Trophoblast cell (in vitro differentiated cells and primary cell): ENCODE measurements around the gene VWA1.
A peak's percentile ranks its signal among the peaks of the same experiment; 100 is the strongest.
"Not testable (repeated sequence)": the region's sequence is repeated elsewhere in the genome, so short reads cannot be mapped to it uniquely, and the experiment has no call there.

ENCODE experiments used
- DNase-seq, 2 donors: peaks; one replicate each; pipeline ENCODE4 v3.0.0-alpha.2; 2016
- H2AFZ ChIP-seq: 2 replicates; pipeline ENCODE4 v1.6.1; 2013; ENCODE audit warnings: low read length, moderate library complexity, mild to moderate bottlenecking; ENCODE audit not compliant: insufficient read depth, poor library complexity
- H2AK5ac ChIP-seq: 2 replicates; pipeline ENCODE4 v1.6.1; 2013; ENCODE audit warnings: mild to moderate bottlenecking, low read length
- H2BK120ac ChIP-seq: 2 replicates; pipeline ENCODE4 v1.6.1; 2013; ENCODE audit warnings: low read length, mild to moderate bottlenecking, moderate library complexity; ENCODE audit not compliant: insufficient read depth, poor library complexity
- H2BK12ac ChIP-seq: 2 replicates; pipeline ENCODE4 v1.6.1; 2013; ENCODE audit warnings: mild to moderate bottlenecking, low read length, moderate library complexity
- H2BK5ac ChIP-seq: 2 replicates; pipeline ENCODE4 v1.6.1; 2013; ENCODE audit warnings: low read length, low read depth, moderate library complexity, mild to moderate bottlenecking; ENCODE audit not compliant: poor library complexity
- H3K14ac ChIP-seq: 2 replicates; pipeline ENCODE4 v1.6.1; 2013; ENCODE audit warnings: mild to moderate bottlenecking, low read length
- H3K18ac ChIP-seq: 2 replicates; pipeline ENCODE4 v1.6.1; 2013; ENCODE audit warnings: mild to moderate bottlenecking, low read length
- H3K23ac ChIP-seq: 2 replicates; pipeline ENCODE4 v1.6.1; 2013; ENCODE audit warnings: low read length
- H3K27ac ChIP-seq: 2 replicates; pipeline ENCODE4 v1.5.1; 2013; ENCODE audit warnings: low read depth, mild to moderate bottlenecking, inconsistent platforms, low read length, moderate library complexity
- H3K27me3 ChIP-seq: 2 replicates; pipeline ENCODE4 v1.6.1; 2013; ENCODE audit warnings: inconsistent platforms, mild to moderate bottlenecking, low read length, moderate library complexity; ENCODE audit not compliant: insufficient read depth
- H3K36me3 ChIP-seq, 2 experiments: 1 replicate in 1 of 2; 2 replicates in 1 of 2; pipeline ENCODE4 v1.6.1; 2013; ENCODE audit warnings: low read length in 2 of 2, mild to moderate bottlenecking in 2 of 2, moderate library complexity in 1 of 2; ENCODE audit not compliant: insufficient read depth in 2 of 2, control insufficient read depth in 1 of 2
- H3K4ac ChIP-seq: 2 replicates; pipeline ENCODE4 v1.6.1; 2013; ENCODE audit warnings: low read depth, mild to moderate bottlenecking, low read length, moderate library complexity
- H3K4me1 ChIP-seq, 2 experiments: 1 replicate in 1 of 2; 2 replicates in 1 of 2; pipeline ENCODE4 v1.6.1; 2013; ENCODE audit warnings: low read length in 2 of 2, mild to moderate bottlenecking in 2 of 2, moderate library complexity in 1 of 2; ENCODE audit not compliant: insufficient read depth in 2 of 2, control insufficient read depth in 1 of 2
- H3K4me2 ChIP-seq: 2 replicates; pipeline ENCODE4 v1.6.1; 2013; ENCODE audit warnings: inconsistent platforms, mild to moderate bottlenecking, low read length, moderate library complexity
- H3K4me3 ChIP-seq: 2 replicates; pipeline ENCODE4 v1.5.1; 2013; ENCODE audit warnings: mild to moderate bottlenecking, low read depth, low read length, inconsistent platforms
- H3K79me1 ChIP-seq: one replicate; pipeline ENCODE4 v1.6.1; 2013; ENCODE audit warnings: low read length
- H3K79me2 ChIP-seq: 2 replicates; pipeline ENCODE4 v1.6.1; 2013; ENCODE audit warnings: low read length, mild to moderate bottlenecking; ENCODE audit not compliant: control insufficient read depth, insufficient read depth, poor library complexity
- H3K9ac ChIP-seq: 2 replicates; pipeline ENCODE4 v1.6.1; 2013; ENCODE audit warnings: mild to moderate bottlenecking, low read length
- H3K9me3 ChIP-seq: 2 replicates; pipeline ENCODE4 v1.6.1; 2013; ENCODE audit warnings: low read depth, mild to moderate bottlenecking, control low read depth, inconsistent platforms, low read length; ENCODE audit not compliant: insufficient read depth
- H4K12ac ChIP-seq: 2 replicates; pipeline ENCODE4 v1.6.1; 2013; ENCODE audit warnings: low read depth, mild to moderate bottlenecking, low read length, moderate library complexity
- H4K8ac ChIP-seq: 2 replicates; pipeline ENCODE4 v1.6.1; 2013; ENCODE audit warnings: low read depth, mild to moderate bottlenecking, low read length, moderate library complexity
- H4K91ac ChIP-seq: one replicate; pipeline ENCODE4 v1.6.1; 2013; ENCODE audit warnings: low read depth, mild to moderate bottlenecking, low read length, moderate library complexity
- WGBS: extraction: QIAGEN DNeasy Blood & Tissue Kit; methylation state at CpG from one replicate; pipeline ENCODE4 v1.1.7; 2013; ENCODE audit warnings: missing lambda C conversion rate; ENCODE audit not compliant: insufficient read length, insufficient coverage; ENCODE audit errors: extremely low coverage; 5-methylcytosine and 5-hydroxymethylcytosine counted together

VWA1 gene

DNA sequence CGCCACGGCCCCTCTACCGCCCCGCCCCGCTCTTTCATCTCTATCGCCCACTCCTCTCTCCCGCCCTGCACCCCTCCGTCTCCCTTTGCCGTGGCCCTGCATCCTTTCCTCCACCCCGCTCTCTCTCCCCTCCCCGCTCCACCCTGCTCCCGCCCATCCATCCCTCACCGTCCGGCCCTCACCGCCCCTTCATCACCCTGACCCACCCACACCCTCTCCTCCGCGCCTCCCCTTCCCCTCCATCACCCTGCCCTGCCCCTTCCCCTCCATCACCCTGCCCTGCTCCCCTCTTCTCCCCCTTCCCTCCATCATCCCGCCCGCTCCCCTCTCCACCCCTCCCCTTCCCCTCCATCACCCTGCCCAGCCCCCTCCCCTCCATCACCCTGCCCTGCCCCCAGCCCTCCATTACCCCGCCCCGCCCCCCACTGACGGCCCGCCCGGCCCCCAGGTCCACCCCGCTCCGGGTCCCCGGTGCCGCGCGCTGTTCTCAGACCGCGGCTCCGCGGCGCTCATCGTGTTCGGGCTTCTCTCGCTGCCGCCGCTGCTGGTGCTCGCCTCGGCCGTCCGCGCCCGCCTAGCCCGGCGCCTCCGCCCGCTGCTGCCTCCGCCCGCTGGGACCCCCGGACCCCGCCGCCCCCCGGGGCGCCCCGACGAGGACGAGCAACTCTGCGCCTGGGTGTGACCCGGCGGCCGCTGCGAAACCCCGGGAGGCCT, 8.2 kb upstream of the VWA1 start:
- peaks cover 39% of the 10 kb centered on the region for H3K79me1 ChIP-seq
- no peaks in the 10 kb centered on the region for H3K27me3 ChIP-seq

DNA sequence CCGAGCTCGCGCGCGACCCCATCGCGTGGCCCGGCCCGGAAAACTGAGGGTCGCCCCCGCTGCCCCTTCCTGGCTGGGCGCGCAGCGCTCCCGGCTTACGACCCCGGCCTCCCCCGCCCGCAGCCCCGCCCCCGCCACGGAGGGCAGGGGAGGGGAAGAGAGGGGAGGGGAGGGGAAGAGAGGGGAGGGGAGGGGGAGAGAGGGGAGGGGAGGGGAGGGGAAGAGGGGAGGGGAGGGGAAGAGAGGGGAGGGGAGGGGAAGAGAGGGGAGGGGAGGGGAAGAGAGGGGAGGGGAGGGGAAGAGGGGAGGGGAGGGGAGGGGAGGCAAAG, 7.7 kb upstream of the VWA1 start:
- H2AFZ ChIP-seq: no peak overlapping the region
- peak overlapping the region; percentile 61 for H3K4me2 ChIP-seq
- peak overlapping the region; percentile 25 for H2BK5ac ChIP-seq
- H2BK120ac ChIP-seq: peak overlapping the region; percentile 37
- H3K27ac ChIP-seq: no peak overlapping the region
- WGBS: no CpG with 5 or more reads among the region's 22 CpGs
- H3K79me1 ChIP-seq: peaks cover 41% of the 10 kb centered on the region
- peak overlapping the region; percentile 77 for H3K14ac ChIP-seq
- H3K27me3 ChIP-seq: no peaks in the 10 kb centered on the region
- H3K36me3 ChIP-seq: no peaks in the 10 kb centered on the region
- H3K4me1 ChIP-seq: peaks cover 46 to 49% of the 10 kb centered on the region in 2 experiments
- DNase-seq: no peak
- H3K18ac ChIP-seq: peak overlapping the region; percentile 72
- peak overlapping the region; percentile 91 for H4K91ac ChIP-seq
- no peak overlapping the region for H2AK5ac ChIP-seq
- H4K12ac ChIP-seq: peak overlapping the region; percentile 57
- peak overlapping the region; percentile 61 for H3K4ac ChIP-seq
- H3K9me3 ChIP-seq: no peaks in the 10 kb centered on the region
- peak overlapping the region; percentile 73 for H4K8ac ChIP-seq
- H2BK12ac ChIP-seq: no peak overlapping the region
- H3K79me2 ChIP-seq: peaks cover 9% of the 10 kb centered on the region
- H3K9ac ChIP-seq: no peak overlapping the region
- H3K23ac ChIP-seq: no peak overlapping the region
- peak overlapping the region; percentile 63 for H3K4me3 ChIP-seq

More for the DNA sequence above, 8.2 kb upstream of the VWA1 start:
- Histone ChIP-seq H2AFZ (no peak overlapping the region), H3K14ac (peak overlapping the region; percentile 77), H2AK5ac (no peak overlapping the region), H4K91ac (peak overlapping the region; percentile 91), H3K27ac (no peak overlapping the region), H2BK120ac (peak overlapping the region; percentile 37), H3K9me3 (no peaks in the 10 kb centered on the region), H3K36me3 (no peaks in the 10 kb centered on the region), H3K4me1 (peaks cover 45 to 48% of the 10 kb centered on the region in 2 experiments), H4K12ac (peak overlapping the region; percentile 57), H3K4ac (peak overlapping the region; percentile 61), H3K23ac (no peak overlapping the region), H4K8ac (peak overlapping the region; percentile 73), H3K4me2 (peak overlapping the region; percentile 61), H3K18ac (peak overlapping the region; percentile 72), H3K9ac (no peak overlapping the region), H3K79me2 (peaks cover 7% of the 10 kb centered on the region), H2BK5ac (peak overlapping the region; percentile 25), H2BK12ac (no peak overlapping the region), H3K4me3 (peak overlapping the region; percentile 63)
- WGBS: 100% methylated on average over 2 of the region's 66 CpGs
- peak in 1 of 2 donors; percentile 26 for DNase-seq

DNA sequence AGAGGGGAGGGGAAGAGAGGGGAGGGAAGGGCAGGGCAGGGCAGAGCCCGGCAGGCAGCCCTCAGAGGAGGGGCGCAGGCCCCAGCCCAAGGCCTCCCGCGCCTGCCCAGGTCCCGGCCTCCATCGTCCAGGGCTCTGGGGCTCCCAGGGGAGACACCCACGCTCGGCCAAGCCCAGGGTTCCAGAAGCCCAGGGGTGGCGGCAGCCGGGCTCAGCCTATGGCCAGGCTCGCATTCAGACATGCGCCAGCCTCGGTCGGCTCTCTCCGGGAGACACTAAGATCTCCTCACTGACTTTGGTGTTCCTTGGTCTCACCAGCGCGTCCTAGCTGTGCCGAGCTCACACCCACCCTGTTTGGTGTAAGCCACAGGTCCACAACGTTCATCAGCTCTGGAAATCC, 7.3 kb upstream of the VWA1 start:
- Histone ChIP-seq H3K9ac (no peak overlapping the region), H3K18ac (no peak overlapping the region), H4K12ac (no peak overlapping the region), H2AFZ (no peak overlapping the region), H2AK5ac (peak overlapping the region; percentile 84), H2BK5ac (no peak overlapping the region), H3K4ac (no peak overlapping the region), H3K27ac (no peak overlapping the region), H3K4me1 (peaks cover 45 to 48% of the 10 kb centered on the region in 2 experiments), H2BK120ac (peak overlapping the region; percentile 8), H3K27me3 (no peaks in the 10 kb centered on the region), H3K36me3 (no peaks in the 10 kb centered on the region), H4K91ac (peak overlapping the region; percentile 8), H3K23ac (no peak overlapping the region), H3K4me3 (no peak overlapping the region), H3K4me2 (no peak overlapping the region), H3K9me3 (no peaks in the 10 kb centered on the region), H3K14ac (no peak overlapping the region), H3K79me2 (peaks cover 11% of the 10 kb centered on the region), H3K79me1 (peaks cover 42% of the 10 kb centered on the region), H2BK12ac (peak overlapping the region; percentile 41), H4K8ac (no peak overlapping the region)
- no CpG with 5 or more reads among the region's 19 CpGs for WGBS
- DNase-seq: peak in 1 of 2 donors; percentile 19

DNA sequence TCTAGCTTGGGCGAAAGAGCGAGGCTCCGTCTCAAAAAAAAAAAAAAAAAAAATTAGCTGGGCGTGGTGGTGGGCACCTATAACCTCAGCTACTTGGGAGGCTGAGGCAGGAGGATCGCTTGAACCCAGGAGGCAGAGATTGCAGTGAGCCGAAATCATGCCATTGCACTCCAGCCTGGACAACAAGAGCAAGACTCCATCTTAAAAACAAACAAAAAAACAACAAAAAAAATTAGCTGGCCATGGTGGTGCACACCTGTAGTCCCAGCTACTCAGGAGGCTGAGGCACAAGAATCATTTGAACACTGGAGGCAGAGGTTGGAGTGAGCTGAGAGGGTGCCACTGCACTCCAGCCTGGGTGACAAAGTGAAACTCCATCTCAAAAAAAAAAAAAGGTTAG, 6.5 kb upstream of the VWA1 start:
- not testable (repeated sequence) for H3K14ac ChIP-seq, H2BK12ac ChIP-seq, H3K4ac ChIP-seq, H3K18ac ChIP-seq, H3K4me3 ChIP-seq, H3K36me3 ChIP-seq, H2BK5ac ChIP-seq, H2BK120ac ChIP-seq, H4K8ac ChIP-seq, H3K27me3 ChIP-seq, H4K91ac ChIP-seq, H3K4me2 ChIP-seq, H3K9ac ChIP-seq, DNase-seq, H3K9me3 ChIP-seq, H3K27ac ChIP-seq, H2AFZ ChIP-seq, H4K12ac ChIP-seq, H2AK5ac ChIP-seq, H3K23ac ChIP-seq
- Histone ChIP-seq H3K4me1 (peaks cover 51 to 53% of the 10 kb centered on the region in 2 experiments), H3K79me2 (peaks cover 17% of the 10 kb centered on the region), H3K79me1 (peaks cover 46% of the 10 kb centered on the region)
- no CpG with 5 or more reads among the region's 6 CpGs for WGBS
